KMS-11 (cell line): ENCODE data around the gene COL20A1.
"Not testable (repeated sequence)": the region's sequence is repeated elsewhere in the genome, so short reads cannot be mapped to it uniquely, and the experiment has no call there.

Experiments used
- H2AFZ ChIP-seq: fragments of 200-600 bp; sonication (generic); 2 replicates; pipeline ENCODE4 v1.6.1; 2016; ENCODE audit warnings: antibody characterized with exemption, mixed run types, low read depth
- H3K27ac ChIP-seq: fragments of 200-600 bp; sonication (generic); 2 replicates; pipeline ENCODE4 v1.6.1; 2016; ENCODE audit warnings: mild to moderate bottlenecking, mixed run types
- H3K27me3 ChIP-seq: fragments of 200-600 bp; sonication (generic); 2 replicates; pipeline ENCODE4 v1.6.1; 2017; ENCODE audit warnings: mild to moderate bottlenecking, low read depth, mixed run types, moderate library complexity; ENCODE audit not compliant: insufficient read depth
- H3K36me3 ChIP-seq: fragments of 200-600 bp; sonication (generic); 2 replicates; pipeline ENCODE4 v1.6.1; 2017; ENCODE audit warnings: mild to moderate bottlenecking, mixed run types; ENCODE audit not compliant: insufficient read depth
- H3K4me1 ChIP-seq: fragments of 200-600 bp; sonication (generic); 2 replicates; pipeline ENCODE4 v1.6.1; 2016; ENCODE audit warnings: mild to moderate bottlenecking, low read depth, mixed run types; ENCODE audit not compliant: poor library complexity, severe bottlenecking
- H3K4me2 ChIP-seq: fragments of 200-600 bp; sonication (generic); 2 replicates; pipeline ENCODE4 v1.7.0; 2016; ENCODE audit warnings: mild to moderate bottlenecking, mixed run types
- H3K4me3 ChIP-seq: fragments of 200-600 bp; sonication (generic); IDR thresholded peaks from 2 replicates; pipeline ENCODE4 v1.6.1; 2017; ENCODE audit warnings: low read depth, low read length, mixed read lengths; ENCODE audit not compliant: insufficient read depth
- H3K79me2 ChIP-seq: fragments of 200-600 bp; sonication (generic); 2 replicates; pipeline ENCODE4 v1.6.1; 2016; ENCODE audit warnings: low read depth, mixed run types; ENCODE audit not compliant: insufficient read depth
- H3K9ac ChIP-seq: fragments of 200-600 bp; sonication (generic); 2 replicates; pipeline ENCODE4 v1.6.1; 2016; ENCODE audit warnings: mild to moderate bottlenecking, mixed run types
- H4K20me1 ChIP-seq: fragments of 200-600 bp; sonication (generic); 2 replicates; pipeline ENCODE4 v1.6.1; 2016; ENCODE audit warnings: mild to moderate bottlenecking, mixed run types; ENCODE audit not compliant: insufficient read depth
- CTCF ChIP-seq: fragments of 200-600 bp; sonication (generic); conservative IDR thresholded peaks from 2 replicates; pipeline ENCODE4 v1.6.1; 2017; ENCODE audit warnings: low read depth, mild to moderate bottlenecking, antibody characterized with exemption, low read length, moderate library complexity, mixed read lengths

Gene COL20A1

GRCh38 chr20:63247671-63248228, 45.2 kb upstream of the COL20A1 start:
- Histone ChIP-seq H3K79me2 (no peaks in the 10 kb centered on the region), H3K4me1 (peaks cover 6% of the 10 kb centered on the region), H2AFZ (no peak overlapping the region), H3K36me3 (no peaks in the 10 kb centered on the region), H3K4me2 (no peak overlapping the region), H4K20me1 (no peaks in the 10 kb centered on the region), H3K4me3 (no peak overlapping the region), H3K9ac (no peak overlapping the region), H3K27me3 (peaks cover 99% of the 10 kb centered on the region), H3K27ac (no peak overlapping the region)
- no peak for TF ChIP-seq CTCF

- no peaks in the 10 kb centered on the region for H3K79me2 ChIP-seq
- H3K27ac ChIP-seq = no peak overlapping the region
- H3K4me3 ChIP-seq = no peak overlapping the region
- peaks cover 6% of the 10 kb centered on the region for H3K4me1 ChIP-seq
- H3K36me3 ChIP-seq = no peaks in the 10 kb centered on the region
- H3K9ac ChIP-seq = no peak overlapping the region
- no peak overlapping the region for H3K4me2 ChIP-seq
- no peak overlapping the region for H2AFZ ChIP-seq
- H3K27me3 ChIP-seq = peaks cover 97% of the 10 kb centered on the region
- H4K20me1 ChIP-seq = no peaks in the 10 kb centered on the region
- TF ChIP-seq CTCF = no peak
These were observed 44.0 kb upstream of the COL20A1 start for GRCh38 chr20:63248835-63249591.

- Histone ChIP-seq H3K27ac (no peak overlapping the region), H4K20me1 (no peaks in the 10 kb centered on the region), H3K4me1 (peaks cover 6% of the 10 kb centered on the region), H3K4me3 (no peak overlapping the region), H3K27me3 (peaks cover 94% of the 10 kb centered on the region), H3K79me2 (no peaks in the 10 kb centered on the region), H3K9ac (no peak overlapping the region), H3K36me3 (no peaks in the 10 kb centered on the region), H3K4me2 (no peak overlapping the region), H2AFZ (no peak overlapping the region)
- TF ChIP-seq CTCF = no peak
These were observed 43.1 kb upstream of the COL20A1 start for GRCh38 chr20:63249891-63250290.

- H3K4me3 ChIP-seq, H3K36me3 ChIP-seq, H3K4me1 ChIP-seq, H3K27ac ChIP-seq, H3K4me2 ChIP-seq, H3K9ac ChIP-seq, H3K79me2 ChIP-seq, H4K20me1 ChIP-seq, H2AFZ ChIP-seq: not testable (repeated sequence)
- H3K27me3 ChIP-seq = peaks cover 94% of the 10 kb centered on the region
These were observed 41.6 kb upstream of the COL20A1 start for GRCh38 chr20:63251350-63251749.

GRCh38 chr20:63252284-63252711, 40.7 kb upstream of the COL20A1 start:
- no peaks in the 10 kb centered on the region for H3K79me2 ChIP-seq
- no peaks in the 10 kb centered on the region for H4K20me1 ChIP-seq
- no peaks in the 10 kb centered on the region for H3K4me1 ChIP-seq
- H3K36me3 ChIP-seq = no peaks in the 10 kb centered on the region
- H3K27me3 ChIP-seq = peaks cover 94% of the 10 kb centered on the region
- TF ChIP-seq CTCF = no peak
- no peak overlapping the region for H3K27ac ChIP-seq
- no peak overlapping the region for H2AFZ ChIP-seq
- H3K4me3 ChIP-seq = no peak overlapping the region
- H3K4me2 ChIP-seq = no peak overlapping the region
- no peak overlapping the region for H3K9ac ChIP-seq
